ENCODE results near the gene FBXO30.

DNA sequence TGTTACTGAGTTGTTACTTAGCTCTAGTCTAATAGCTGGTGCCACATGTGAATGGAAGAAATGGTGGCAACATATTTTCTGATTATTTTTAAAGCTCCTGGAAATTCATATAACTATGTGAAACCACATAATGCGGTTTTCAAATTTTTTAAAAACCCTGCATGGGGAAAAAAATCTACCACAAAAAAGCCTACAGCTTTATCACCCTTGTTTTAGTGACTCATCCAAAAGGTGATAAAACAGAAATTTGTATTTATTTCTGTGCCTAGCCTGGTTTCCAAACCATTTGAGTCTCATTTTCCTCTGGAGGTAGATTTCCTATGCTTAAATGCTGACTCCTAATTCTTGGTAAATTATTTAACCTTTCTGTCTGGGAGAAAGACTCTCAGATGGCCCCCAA is 5.4 kb upstream of the FBXO30 start:
- no peak for TF ChIP-seq EZH2 (IDR thresholded peaks at IDR 0.05; ENCODE audit: insufficient read depth, poor library complexity, severe bottlenecking)
- no peak for TF ChIP-seq EZH2phosphoT487 (IDR thresholded peaks at IDR 0.05; ENCODE audit: insufficient read depth, low read depth)
